ENCODE measurements around the gene SRSF8.
"Not testable (repeated sequence)": the region's sequence is repeated elsewhere in the genome, so short reads cannot be mapped to it uniquely, and the experiment has no call there.

Gene SRSF8

GRCh38 chr11:95066716-95067038 lies at the start of gene SRSF8:
Gene SRSF8, plus strand, starts transcription at chr11:95066919. Its CDS starts 308 bp downstream, at chr11:95067227.
- DNase-seq = no peak

- not testable (repeated sequence) for DNase-seq
Observed at GRCh38 chr11:95021468-95021867, 45.3 kb upstream of the SRSF8 start.

GRCh38 chr11:95024958-95025357 lies 41.8 kb upstream of the SRSF8 start, which contains the start of gene KDM4E:
Gene KDM4E, plus strand, starts transcription at chr11:95025258. Its CDS starts 300 bp downstream, at chr11:95025558.
- no peak for DNase-seq

- DNase-seq = not testable (repeated sequence)
Observed at GRCh38 chr11:95025594-95025993, 41.1 kb upstream of the SRSF8 start.

GRCh38 chr11:95028357-95028756 lies 38.4 kb upstream of the SRSF8 start:
- no peak for DNase-seq

- no peak for DNase-seq
Observed at GRCh38 chr11:95033051-95033450, 33.7 kb upstream of the SRSF8 start.

GRCh38 chr11:95035316-95035715 lies 31.4 kb upstream of the SRSF8 start:
- DNase-seq = no peak

GRCh38 chr11:95037356-95038035 lies 29.2 kb upstream of the SRSF8 start:
- not testable (repeated sequence) for DNase-seq

GRCh38 chr11:95042239-95042638 lies 24.5 kb upstream of the SRSF8 start:
- DNase-seq = no peak

GRCh38 chr11:95042906-95043305 lies 23.8 kb upstream of the SRSF8 start:
- no peak for DNase-seq

GRCh38 chr11:95044010-95044409 lies 22.7 kb upstream of the SRSF8 start:
- DNase-seq = no peak

- no peak for DNase-seq
Observed at GRCh38 chr11:95045812-95046211, 20.9 kb upstream of the SRSF8 start.

GRCh38 chr11:95049122-95049521 lies 17.6 kb upstream of the SRSF8 start, which contains the start of gene KDM4F:
Gene KDM4F, plus strand, starts transcription at chr11:95049422.
- DNase-seq = not testable (repeated sequence)

- DNase-seq = no peak
Observed at GRCh38 chr11:95050595-95051202, 16.0 kb upstream of the SRSF8 start.

GRCh38 chr11:95054356-95054755 lies 12.4 kb upstream of the SRSF8 start:
- DNase-seq = no peak

- DNase-seq = no peak
Observed at GRCh38 chr11:95055283-95055897, 11.3 kb upstream of the SRSF8 start.

GRCh38 chr11:95057959-95058358 lies 8.8 kb upstream of the SRSF8 start:
- no peak for DNase-seq

- DNase-seq = peak; percentile 45
Observed at GRCh38 chr11:95058621-95059020, 8.1 kb upstream of the SRSF8 start.

GRCh38 chr11:95059046-95059445 lies 7.7 kb upstream of the SRSF8 start:
- no peak for DNase-seq

GRCh38 chr11:95065336-95065735 lies 1.4 kb upstream of the SRSF8 start:
- no peak for DNase-seq

GRCh38 chr11:95067039-95067840 lies 521 bp downstream of the SRSF8 start:
- peak; percentile 49 for DNase-seq

GRCh38 chr11:95067841-95068219 lies 1.1 kb downstream of the SRSF8 start:
- no peak for DNase-seq

- peak; percentile 97 for DNase-seq
Observed at GRCh38 chr11:95068549-95068948, 1.8 kb downstream of the SRSF8 start.
